Keratinocyte (primary cell): ENCODE results near the gene PCDHGB4. TPM values are rescaled to one million over a fixed set of nuclear protein-coding genes. Genes with fewer than 3 reads are reported as not detected.

ENCODE experiments used
- DNase-seq: peaks from one replicate; pipeline ENCODE4 v3.0.0-alpha.2; 2011; ENCODE audit warnings: low read depth, missing footprints, low spot score
- FAIRE-seq: peaks from 2 replicates; lab custom pipeline; 2011; peaks lifted over from hg19 to GRCh38; lab: Jason Lieb, UNC
- H2AFZ ChIP-seq: 2 replicates; pipeline ENCODE4 v1.6.0; 2012; ENCODE audit warnings: low read length, control low read depth, inconsistent platforms; ENCODE audit not compliant: control insufficient read depth
- H3K27ac ChIP-seq: 2 replicates; pipeline ENCODE4 v1.5.1; 2011; ENCODE audit warnings: low read length; ENCODE audit not compliant: control insufficient read depth, insufficient read depth
- H3K27me3 ChIP-seq: 3 replicates; pipeline ENCODE4 v1.6.0; 2011; ENCODE audit warnings: low read length; ENCODE audit not compliant: control insufficient read depth, insufficient read depth; ENCODE audit errors: extremely low read depth
- H3K36me3 ChIP-seq, 2 experiments: 2 replicates in 1 of 2; 3 replicates in 1 of 2; pipeline ENCODE4 v1.5.1; 2011; ENCODE audit warnings: low read length in 2 of 2, mild to moderate bottlenecking in 1 of 2; ENCODE audit not compliant: control insufficient read depth in 2 of 2, insufficient read depth in 2 of 2; ENCODE audit errors: extremely low read depth in 1 of 2
- H3K4me1 ChIP-seq: 3 replicates; pipeline ENCODE4 v1.5.1; 2011; ENCODE audit warnings: low read length; ENCODE audit not compliant: control insufficient read depth, insufficient read depth; ENCODE audit errors: extremely low read depth
- H3K4me2 ChIP-seq: 3 replicates; pipeline ENCODE4 v1.6.0; 2011; ENCODE audit warnings: low read depth, low read length; ENCODE audit not compliant: control insufficient read depth, insufficient read depth; ENCODE audit errors: extremely low read depth
- H3K4me3 ChIP-seq, 3 experiments: fragments of 200-600 bp in 1 of 3; sonication (generic) in 1 of 3; 2 replicates in 2 of 3; 3 replicates in 1 of 3; pipeline ENCODE4 v1.5.1; 2011 to 2016; ENCODE audit warnings: low read length in 3 of 3, mild to moderate bottlenecking in 3 of 3, control low read depth in 2 of 3, inconsistent platforms in 1 of 3, low read depth in 1 of 3, mixed read lengths in 1 of 3, mixed run types in 1 of 3, moderate library complexity in 1 of 3; ENCODE audit not compliant: control insufficient read depth in 2 of 3, insufficient read depth in 2 of 3; ENCODE audit errors: extremely low read depth in 1 of 3
- H3K79me2 ChIP-seq: 2 replicates; pipeline ENCODE4 v1.6.0; 2012; ENCODE audit warnings: low read length; ENCODE audit not compliant: control insufficient read depth, insufficient read depth
- H3K9ac ChIP-seq: 3 replicates; pipeline ENCODE4 v1.6.0; 2011; ENCODE audit warnings: low read length; ENCODE audit not compliant: control insufficient read depth, insufficient read depth; ENCODE audit errors: extremely low read depth
- H3K9me1 ChIP-seq: 3 replicates; pipeline ENCODE4 v1.6.0; 2011; ENCODE audit warnings: low read length; ENCODE audit not compliant: control insufficient read depth, insufficient read depth; ENCODE audit errors: extremely low read depth
- H3K9me3 ChIP-seq: 2 replicates; pipeline ENCODE4 v1.5.1; 2012; ENCODE audit warnings: low read depth, low read length; ENCODE audit not compliant: control insufficient read depth
- H4K20me1 ChIP-seq: 3 replicates; pipeline ENCODE4 v1.6.0; 2011; ENCODE audit warnings: low read length; ENCODE audit not compliant: control insufficient read depth, insufficient read depth; ENCODE audit errors: extremely low read depth
- EZH2 ChIP-seq: IDR thresholded peaks from one replicate; pipeline ENCODE4 v1.6.1; 2012; ENCODE audit warnings: inconsistent platforms, mild to moderate bottlenecking, low read length, moderate library complexity
- dilution Hi-C: fragments of 300-500 bp; cut with MboI; formaldehyde crosslinking; loops from one replicate; pipeline ENCODE4 v1.7.0; 2020; ENCODE audit warnings: low sequenced_read_pairs; ENCODE audit not compliant: extremely low pct_ligation_motif_present
- polyA plus RNA-seq, 5 experiments: library from polyadenylated mRNA; depleted of rRNA in 3 of 5; stranded (reverse) in 3 of 5; stranded (forward) in 1 of 5; unstranded in 1 of 5; fragments of >200 nt; gene quantifications; 1 replicate in 1 of 5; 2 replicates in 3 of 5; 3 replicates in 1 of 5; pipeline versions ENCODE4 v1.2.1 to v1.2.3, GENCODE V29; 2011 to 2012; ENCODE audit warnings: missing spikeins in 2 of 5, low read depth in 1 of 5, low replicate concordance in 1 of 5
- TF ChIP-seq, protein P1 (sequence below), 3 experiments: IDR thresholded peaks in 1 of 3; conservative IDR thresholded peaks in 1 of 3; optimal IDR thresholded peaks in 1 of 3; 2 replicates in 2 of 3; 3 replicates in 1 of 3; pipeline versions ENCODE3 to v1.5.1; 2011; ENCODE audit warnings: low read length in 3 of 3, mild to moderate bottlenecking in 3 of 3, moderate library complexity in 2 of 3, control low read depth in 1 of 3, inconsistent platforms in 1 of 3; ENCODE audit not compliant: insufficient read depth in 2 of 3; ENCODE audit errors: extremely low read depth in 1 of 3

The PCDHGB4 gene
- polyA plus RNA-seq, 1 donor (not counting 4 experiments of a cell fraction or from before 2014, with no cell fraction given): 1.6 TPM

DNA sequence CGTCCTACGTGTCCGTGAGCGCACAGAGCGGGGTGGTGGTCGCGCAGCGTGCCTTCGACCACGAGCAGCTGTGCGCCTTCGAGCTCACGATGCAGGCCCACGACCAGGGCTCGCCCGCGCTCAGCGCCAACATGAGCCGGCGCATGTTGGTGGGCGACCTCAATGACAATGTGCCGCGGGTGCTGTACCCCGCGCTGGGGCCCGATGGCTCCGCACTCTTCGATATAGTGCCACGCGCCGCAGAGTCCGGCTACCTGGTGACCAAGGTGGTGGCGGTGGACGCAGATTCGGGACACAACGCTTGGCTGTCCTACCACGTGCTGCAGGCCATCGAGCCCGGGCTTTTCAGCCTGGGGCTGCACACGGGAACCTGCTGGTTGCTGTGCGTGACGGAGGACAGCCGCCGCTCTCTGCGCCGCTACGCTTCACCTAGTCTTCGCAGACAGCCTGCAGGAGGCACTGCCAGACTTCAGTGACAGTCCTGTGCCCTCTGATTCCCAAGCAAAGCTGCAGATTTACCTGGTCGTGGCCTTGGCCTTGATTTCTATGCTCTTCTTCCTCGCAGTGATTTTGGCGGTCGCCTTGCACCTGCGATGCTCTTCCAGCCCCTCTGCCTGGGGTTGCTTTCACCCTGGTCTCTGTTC is 40.4 kb downstream of the PCDHGB4 start:
- Histone ChIP-seq H3K9me3 (peaks cover 31% of the 10 kb centered on the region), H3K79me2 (no peaks in the 10 kb centered on the region), H4K20me1 (no peaks in the 10 kb centered on the region), H3K27ac (no peak overlapping the region), H3K4me2 (no peak overlapping the region), H3K36me3 (no peaks in the 10 kb centered on the region), H3K9me1 (no peaks in the 10 kb centered on the region), H3K27me3 (peaks cover 22% of the 10 kb centered on the region), H2AFZ (no peak overlapping the region), H3K4me1 (no peaks in the 10 kb centered on the region), H3K4me3 (no peak overlapping the region), H3K9ac (no peak overlapping the region)
- dilution Hi-C loops: no loop called here
- no peak for FAIRE-seq
- TF ChIP-seq, protein P1, sequence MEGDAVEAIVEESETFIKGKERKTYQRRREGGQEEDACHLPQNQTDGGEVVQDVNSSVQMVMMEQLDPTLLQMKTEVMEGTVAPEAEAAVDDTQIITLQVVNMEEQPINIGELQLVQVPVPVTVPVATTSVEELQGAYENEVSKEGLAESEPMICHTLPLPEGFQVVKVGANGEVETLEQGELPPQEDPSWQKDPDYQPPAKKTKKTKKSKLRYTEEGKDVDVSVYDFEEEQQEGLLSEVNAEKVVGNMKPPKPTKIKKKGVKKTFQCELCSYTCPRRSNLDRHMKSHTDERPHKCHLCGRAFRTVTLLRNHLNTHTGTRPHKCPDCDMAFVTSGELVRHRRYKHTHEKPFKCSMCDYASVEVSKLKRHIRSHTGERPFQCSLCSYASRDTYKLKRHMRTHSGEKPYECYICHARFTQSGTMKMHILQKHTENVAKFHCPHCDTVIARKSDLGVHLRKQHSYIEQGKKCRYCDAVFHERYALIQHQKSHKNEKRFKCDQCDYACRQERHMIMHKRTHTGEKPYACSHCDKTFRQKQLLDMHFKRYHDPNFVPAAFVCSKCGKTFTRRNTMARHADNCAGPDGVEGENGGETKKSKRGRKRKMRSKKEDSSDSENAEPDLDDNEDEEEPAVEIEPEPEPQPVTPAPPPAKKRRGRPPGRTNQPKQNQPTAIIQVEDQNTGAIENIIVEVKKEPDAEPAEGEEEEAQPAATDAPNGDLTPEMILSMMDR (optimal IDR thresholded peaks at IDR 0.05 in 1 of 3, IDR thresholded peaks at IDR 0.05 in 1 of 3, conservative IDR thresholded peaks at IDR 0.05 in 1 of 3; ENCODE audit: extremely low read depth in 1 of 3, insufficient read depth in 2 of 3, low read length in 3 of 3): no peak
- TF ChIP-seq EZH2: no peak
- DNase-seq: no peak

DNA sequence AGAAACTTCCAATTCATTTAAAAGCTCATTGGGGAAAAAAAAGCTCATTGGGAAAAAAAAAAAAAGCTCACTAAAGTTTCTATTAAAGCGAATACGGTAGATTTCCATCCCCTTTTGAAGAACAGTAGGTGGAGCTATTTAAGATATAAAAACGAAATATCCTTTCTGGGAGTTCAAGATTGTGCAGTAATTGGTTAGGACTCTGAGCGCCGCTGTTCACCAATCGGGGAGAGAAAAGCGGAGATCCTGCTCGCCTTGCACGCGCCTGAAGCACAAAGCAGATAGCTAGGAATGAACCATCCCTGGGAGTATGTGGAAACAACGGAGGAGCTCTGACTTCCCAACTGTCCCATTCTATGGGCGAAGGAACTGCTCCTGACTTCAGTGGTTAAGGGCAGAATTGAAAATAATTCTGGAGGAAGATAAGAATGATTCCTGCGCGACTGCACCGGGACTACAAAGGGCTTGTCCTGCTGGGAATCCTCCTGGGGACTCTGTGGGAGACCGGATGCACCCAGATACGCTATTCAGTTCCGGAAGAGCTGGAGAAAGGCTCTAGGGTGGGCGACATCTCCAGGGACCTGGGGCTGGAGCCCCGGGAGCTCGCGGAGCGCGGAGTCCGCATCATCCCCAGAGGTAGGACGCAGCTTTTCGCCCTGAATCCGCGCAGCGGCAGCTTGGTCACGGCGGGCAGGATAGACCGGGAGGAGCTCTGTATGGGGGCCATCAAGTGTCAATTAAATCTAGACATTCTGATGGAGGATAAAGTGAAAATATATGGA is 43.0 kb downstream of the PCDHGB4 start, which contains the start of gene PCDHGA12:
Gene PCDHGA12, plus strand, starts transcription at position 176 of the 782 bp plus-strand sequence. Its CDS starts 253 bp downstream, at position 429.
- FAIRE-seq: peak; percentile 13
- TF ChIP-seq, protein P1 (optimal IDR thresholded peaks at IDR 0.05 in 1 of 3, IDR thresholded peaks at IDR 0.05 in 1 of 3, conservative IDR thresholded peaks at IDR 0.05 in 1 of 3; ENCODE audit: extremely low read depth in 1 of 3, insufficient read depth in 2 of 3, low read length in 3 of 3): peak; percentile 58 to 78 (median 69)
- TF ChIP-seq EZH2: no peak
- H3K27me3 ChIP-seq: peaks cover 16% of the 10 kb centered on the region
- H3K9ac ChIP-seq: peak within 1 kb of the TSS; percentile 36
- H3K9me1 ChIP-seq: no peaks in the 10 kb centered on the region
- peaks cover 26% of the 10 kb centered on the region for H3K9me3 ChIP-seq
- peak within 1 kb of the TSS; percentile 25 to 60 (median 47) for H3K4me3 ChIP-seq
- no peaks in the 10 kb centered on the region for H4K20me1 ChIP-seq
- no peaks in the 10 kb centered on the region for H3K4me1 ChIP-seq
- peak; percentile 28 for DNase-seq
- H3K4me2 ChIP-seq: peak within 1 kb of the TSS; percentile 80
- no peak within 1 kb of the TSS for H3K27ac ChIP-seq
- dilution Hi-C loops: no loop called here
- H2AFZ ChIP-seq: peak within 1 kb of the TSS; percentile 61
- no peaks in the 10 kb centered on the region for H3K79me2 ChIP-seq
- H3K36me3 ChIP-seq: no peaks in the 10 kb centered on the region
